ENCODE results near the gene TXNL1.

- TF ChIP-seq GLIS3 (CRISPR knock-in tag; IDR thresholded peaks at IDR 0.05) = no peak
- TF ChIP-seq ARNTL (CRISPR knock-in tag; IDR thresholded peaks at IDR 0.05; ENCODE audit: borderline replicate concordance, low read depth) = no peak
- TF ChIP-seq PPARA (CRISPR knock-in tag; IDR thresholded peaks at IDR 0.05; ENCODE audit: borderline replicate concordance) = no peak
- no peak for TF ChIP-seq PATZ1 (CRISPR knock-in tag; IDR thresholded peaks at IDR 0.05; ENCODE audit: borderline replicate concordance)
- TF ChIP-seq ZNF70 (CRISPR knock-in tag; IDR thresholded peaks at IDR 0.05) = no peak
- no peak for TF ChIP-seq ZFP3 (CRISPR knock-in tag; IDR thresholded peaks at IDR 0.05)
- TF ChIP-seq CSRNP3 (CRISPR knock-in tag; IDR thresholded peaks at IDR 0.05) = no peak
- TF ChIP-seq OSR1 (CRISPR knock-in tag; IDR thresholded peaks at IDR 0.05) = no peak
- no peak for TF ChIP-seq POU6F1 (CRISPR knock-in tag; IDR thresholded peaks at IDR 0.05; ENCODE audit: borderline replicate concordance, low read depth)
Observed at GRCh38 chr18:56563568-56563967, 74.8 kb downstream of the TXNL1 start.

Data from SK-N-SH treated with all-trans-retinoic acid at 6 μM for 48 hours (cell line).